HG03558 (cell line): ENCODE data around the gene QSOX1.

ENCODE experiments used
- ATAC-seq: cut with Tn5 transposase; IDR thresholded peaks from one replicate; pipeline ENCODE4 v1.9.1; 2021; ENCODE audit warnings: moderate number of reproducible peaks; ENCODE audit not compliant: unreplicated experiment; ENCODE audit errors: extremely low read depth

The QSOX1 gene

DNA sequence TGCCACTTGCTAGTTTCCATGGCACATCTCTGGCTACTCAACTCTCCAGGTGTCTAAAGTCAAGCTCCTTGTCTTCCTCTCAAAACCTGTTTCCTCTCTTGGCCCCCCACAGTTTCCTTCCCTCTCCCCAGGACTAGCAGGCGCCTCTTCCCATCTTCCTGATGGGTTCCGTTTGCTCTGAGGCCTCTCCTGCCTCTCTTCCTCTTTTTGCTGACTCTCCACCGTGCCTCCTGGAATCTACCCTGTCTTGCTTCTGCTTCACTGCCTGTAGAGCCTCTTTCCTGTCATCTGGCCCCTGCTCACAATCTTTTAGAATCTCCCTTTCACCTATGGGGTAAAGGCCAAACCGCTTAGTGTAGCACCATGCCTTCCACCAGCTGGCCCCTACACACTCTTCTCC is 53.6 kb downstream of the QSOX1 start:
- ATAC-seq, result no peak

DNA sequence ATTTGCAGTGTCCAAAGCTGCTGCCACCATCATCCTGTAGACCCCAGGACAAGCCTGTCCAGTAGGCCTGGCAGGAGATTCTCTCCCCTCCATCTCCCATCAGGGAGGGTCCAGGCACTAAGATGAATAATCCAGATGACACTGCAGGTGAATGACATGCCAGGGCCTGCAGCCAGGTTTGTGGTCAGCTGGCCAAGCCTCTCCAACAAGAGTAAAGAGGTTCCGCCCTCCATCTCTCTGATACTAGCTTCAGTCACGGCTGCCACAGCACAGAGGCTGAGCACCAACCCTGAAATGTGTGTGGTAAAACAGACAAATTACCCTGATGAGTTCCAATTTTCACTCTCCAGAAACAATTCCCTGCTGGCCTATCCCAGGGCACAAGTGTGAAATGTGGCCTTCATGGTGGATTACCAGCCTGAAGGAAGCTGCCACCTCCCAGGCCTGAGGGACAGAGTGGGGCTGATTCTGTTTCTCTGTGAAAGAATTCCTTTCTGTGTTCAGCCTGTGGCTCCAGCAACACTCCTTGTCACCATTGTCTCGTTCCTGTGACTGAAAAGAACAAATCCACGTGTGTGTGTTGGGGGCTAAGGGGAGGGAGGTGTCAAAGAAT is 55.4 kb downstream of the QSOX1 start:
- no peak for ATAC-seq

DNA sequence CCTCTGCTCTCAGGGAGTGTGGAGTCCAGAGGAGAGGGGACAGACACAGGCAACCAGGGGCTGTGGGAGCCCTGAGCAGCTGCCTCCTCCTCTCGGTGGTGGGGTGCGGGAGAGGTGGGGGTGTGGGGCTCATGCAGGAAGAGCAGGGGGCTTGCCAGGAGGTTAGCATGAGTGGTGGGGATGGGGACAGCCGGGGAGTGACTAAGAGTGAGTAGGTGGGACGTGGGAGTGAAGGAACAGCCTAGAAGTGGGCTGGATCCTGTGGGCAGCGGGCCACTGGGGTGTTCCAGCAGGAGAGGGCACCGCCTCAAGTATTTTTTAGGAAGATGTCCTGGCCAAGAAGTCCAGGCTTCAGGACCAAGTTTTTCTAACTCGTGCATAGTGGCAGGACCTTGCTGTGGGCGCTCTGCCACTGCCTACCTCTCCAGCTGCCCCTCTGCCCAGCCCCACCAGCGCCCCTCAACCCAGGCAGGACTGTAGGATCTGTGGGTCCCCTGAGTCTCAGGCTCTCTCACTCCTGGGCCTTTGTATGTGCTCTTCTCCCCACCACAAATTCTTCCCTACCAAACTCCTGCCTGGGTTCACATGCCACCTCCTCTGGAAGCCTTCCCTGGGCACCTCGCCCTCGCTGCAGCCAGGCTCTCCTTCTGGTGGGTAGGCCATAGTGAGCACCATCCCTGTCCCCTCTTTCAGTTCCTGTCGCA is 56.6 kb downstream of the QSOX1 start:
- ATAC-seq, result no peak

DNA sequence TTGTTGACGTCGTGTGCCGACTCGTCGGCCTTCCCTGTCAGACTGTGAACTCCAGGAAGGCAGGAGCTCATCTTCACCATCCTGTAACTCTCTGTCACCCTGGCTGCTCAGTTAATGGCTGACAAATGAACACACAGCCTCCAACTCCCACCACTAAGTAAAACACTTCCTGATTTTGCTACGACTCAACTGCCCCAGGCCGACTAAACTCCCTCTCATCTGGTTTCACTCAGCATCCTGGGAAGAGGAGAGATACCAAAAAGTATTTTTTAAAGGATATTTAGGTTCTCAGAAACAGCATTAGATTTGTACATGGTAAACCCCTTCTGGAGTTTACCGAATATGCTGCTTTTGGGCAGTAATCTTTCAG is 57.2 kb downstream of the QSOX1 start:
- no peak for ATAC-seq

DNA sequence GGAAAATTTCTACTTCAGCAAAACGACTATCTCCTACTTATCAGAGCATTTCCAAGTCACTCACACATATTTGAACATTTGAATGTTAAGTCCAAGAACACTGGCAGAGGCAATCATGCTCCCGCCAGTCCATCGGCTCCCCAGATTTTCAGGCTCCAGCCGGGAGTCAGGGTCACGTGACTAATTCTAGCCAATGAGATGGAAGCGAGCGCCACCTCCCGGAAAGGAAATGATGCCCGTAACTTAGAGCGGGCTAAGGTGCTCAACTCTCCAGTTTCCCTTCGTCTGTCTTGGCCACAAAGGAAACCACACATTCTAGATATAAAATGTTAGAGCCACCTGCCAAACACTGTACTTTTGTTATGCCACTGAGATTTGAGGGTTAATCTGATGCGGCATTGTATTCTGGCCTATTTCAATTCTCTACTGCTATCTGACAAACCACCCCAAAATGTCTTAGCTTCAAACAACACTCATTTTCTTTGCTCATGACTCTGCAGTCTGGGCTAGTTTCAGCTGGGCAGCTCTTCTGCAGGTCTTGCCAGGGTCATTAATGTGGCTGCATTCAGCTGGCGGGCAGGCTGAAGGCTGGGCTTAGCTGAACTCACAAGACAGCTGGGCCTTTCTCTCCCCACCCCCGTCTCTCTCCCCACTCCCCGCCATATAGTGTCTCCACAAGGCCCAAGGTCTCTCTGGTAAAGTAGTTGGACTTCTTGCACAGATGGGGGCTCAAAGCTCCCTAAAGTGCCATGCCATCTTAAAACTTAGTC is 58.9 kb downstream of the QSOX1 start:
- ATAC-seq, result no peak

DNA sequence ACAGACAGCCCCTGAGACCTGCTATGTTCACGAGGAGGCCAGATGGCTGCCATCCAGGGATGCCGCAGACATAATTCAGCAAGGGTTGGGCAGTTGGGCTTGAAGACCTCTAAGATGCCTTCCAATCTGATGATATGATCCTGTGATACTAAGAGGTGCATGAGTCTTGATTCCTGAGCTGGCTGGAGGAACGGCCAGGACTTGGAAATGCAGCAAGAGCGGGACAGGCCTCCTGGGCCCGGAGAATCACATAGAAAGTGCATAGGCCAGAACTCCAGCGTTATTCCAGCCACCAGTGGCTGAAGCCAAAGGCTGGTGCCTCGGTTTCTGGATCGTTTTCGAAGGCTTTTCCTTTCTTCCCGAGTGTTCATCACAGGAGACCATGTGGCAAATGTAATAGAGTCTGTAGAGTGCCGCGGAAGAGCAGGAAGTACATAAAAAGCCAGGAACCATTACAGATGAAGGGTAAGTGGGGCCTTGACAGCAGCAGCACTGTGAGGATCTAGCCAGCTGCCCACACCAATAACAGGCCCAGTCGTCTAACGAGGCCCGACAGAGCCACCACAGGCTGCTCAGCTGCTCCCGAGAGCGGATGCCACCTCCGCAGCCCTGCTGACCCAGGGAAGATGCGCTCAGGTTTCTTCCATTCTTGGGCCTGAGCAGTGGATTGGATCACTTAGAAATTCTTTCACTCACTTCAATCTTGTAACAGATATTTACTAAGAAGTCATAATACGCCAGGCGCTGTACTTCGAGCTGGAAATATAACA is 61.4 kb downstream of the QSOX1 start:
- ATAC-seq, result no peak

DNA sequence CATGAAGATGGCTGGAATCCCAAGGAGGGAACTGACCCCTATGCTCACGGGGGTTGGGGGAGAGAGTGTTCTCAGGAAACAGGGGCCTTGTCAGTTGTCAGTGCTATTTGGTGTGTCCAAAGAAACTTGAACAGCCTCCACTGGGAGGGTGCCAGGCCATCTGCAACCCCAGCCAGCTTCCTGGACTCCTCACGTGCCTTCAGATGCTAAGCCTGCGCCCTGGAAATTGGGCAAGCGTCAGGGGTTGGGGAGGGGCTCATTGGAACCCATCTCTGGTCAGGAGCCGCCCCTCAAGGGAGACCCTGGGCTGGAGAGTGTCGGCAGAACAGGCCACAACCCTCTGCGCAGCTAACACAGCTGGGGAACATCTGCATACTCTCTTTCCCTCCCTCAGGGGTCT is 62.3 kb downstream of the QSOX1 start:
- ATAC-seq, result no peak

DNA sequence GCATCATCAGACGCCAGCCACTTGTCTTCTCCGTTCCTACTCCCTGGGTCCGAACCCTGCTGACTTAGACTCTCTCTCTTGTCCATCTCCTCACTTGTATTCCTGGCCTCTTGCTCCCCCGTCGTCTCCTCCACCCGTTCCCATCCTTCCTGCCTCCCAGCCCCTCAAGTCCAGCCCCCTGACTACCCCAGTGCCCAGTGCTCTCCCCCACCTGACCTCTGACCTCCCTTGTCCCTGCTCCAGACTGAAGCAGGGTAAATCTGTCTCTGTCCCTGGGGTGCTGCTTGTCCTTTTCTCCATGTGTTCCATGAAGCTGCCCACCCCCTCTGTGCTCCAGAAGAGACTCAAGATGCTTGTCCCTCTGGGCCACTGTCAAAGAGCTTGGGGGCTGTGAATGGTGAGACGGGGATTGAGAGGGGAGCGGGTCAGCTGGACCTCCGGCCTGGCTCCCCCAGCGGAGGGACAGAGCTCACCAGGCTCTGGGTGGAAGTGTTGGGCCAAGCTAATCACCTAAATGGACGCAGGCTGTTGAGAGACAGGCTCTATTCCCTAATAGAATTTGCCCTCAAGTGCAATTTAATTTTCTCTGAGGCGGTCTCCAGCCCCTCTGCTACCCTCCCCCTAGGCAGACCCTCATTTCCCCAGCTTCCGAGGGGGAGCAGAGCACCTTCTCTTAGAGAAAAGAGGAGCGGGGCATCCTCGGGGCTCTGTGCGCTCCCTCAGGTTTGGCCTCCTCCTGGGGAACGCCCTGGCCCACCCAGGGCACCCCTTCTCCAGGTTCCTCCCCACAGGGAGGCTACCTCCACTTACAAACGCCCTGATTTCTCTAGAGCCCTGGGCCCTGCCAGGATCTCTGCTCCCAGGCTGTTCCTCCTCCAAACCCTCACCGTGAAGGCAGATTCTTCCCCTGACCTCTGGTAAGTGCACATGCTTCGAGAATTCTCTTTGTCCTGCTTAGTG is 64.4 kb downstream of the QSOX1 start:
- ATAC-seq, result no peak

DNA sequence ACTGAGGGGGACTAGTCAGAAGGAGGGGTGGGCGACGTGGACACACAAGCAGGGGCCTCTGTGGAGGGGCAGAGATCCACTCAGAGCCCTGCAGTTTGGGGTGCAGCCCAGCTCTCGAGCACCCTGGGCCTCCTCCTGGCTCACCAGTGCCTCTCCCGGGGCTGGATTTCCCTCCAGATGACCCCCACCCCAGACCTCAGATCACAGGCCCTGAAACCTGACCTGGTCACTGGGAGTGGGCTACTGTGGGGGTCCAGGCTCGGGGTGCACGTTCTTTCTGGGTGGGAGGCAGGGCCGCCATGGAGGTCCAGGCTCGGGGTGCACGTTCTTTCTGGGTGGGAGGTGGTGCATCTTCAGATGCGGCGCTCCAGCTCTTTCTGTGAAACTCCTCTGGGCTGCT is 65.1 kb downstream of the QSOX1 start:
- ATAC-seq, result no peak

DNA sequence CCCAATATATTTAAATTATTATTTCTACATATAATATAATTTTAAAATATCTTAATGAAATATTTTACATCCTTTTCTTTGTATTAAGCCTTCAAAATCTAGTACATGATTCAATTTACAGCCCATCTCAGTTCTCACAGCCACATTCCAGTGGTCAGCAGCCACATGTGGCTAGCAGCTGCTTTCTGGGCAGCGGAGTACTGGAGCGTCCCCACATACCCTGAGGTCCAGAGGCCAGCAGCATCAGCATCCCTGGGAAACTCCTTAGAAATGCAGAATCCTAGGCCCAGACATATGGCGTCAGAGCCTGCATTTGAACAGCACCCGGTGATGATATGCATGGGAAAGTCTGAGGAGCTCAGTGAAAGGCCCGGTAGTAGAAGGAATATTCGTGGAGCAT is 66.8 kb downstream of the QSOX1 start:
- no peak for ATAC-seq

DNA sequence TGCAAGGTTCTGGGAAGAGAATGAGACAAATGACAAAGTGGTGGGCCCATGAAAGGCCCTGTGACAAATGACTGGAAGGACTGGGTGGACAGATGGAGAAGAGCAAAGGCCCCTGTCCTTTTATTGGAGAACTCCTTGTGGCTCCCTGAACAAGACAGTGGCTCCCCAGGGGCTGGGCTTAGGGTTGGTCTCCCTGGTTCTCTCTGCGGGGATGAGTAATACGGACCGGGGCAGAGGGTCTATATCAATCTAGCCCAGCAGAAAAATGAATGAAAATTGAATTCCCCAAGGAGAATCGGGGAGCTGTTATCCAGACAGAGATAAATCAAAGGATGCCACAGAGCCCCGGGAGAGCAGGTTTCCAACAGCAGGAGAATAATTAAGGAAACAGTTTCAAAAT is 70.2 kb downstream of the QSOX1 start:
- no peak for ATAC-seq

DNA sequence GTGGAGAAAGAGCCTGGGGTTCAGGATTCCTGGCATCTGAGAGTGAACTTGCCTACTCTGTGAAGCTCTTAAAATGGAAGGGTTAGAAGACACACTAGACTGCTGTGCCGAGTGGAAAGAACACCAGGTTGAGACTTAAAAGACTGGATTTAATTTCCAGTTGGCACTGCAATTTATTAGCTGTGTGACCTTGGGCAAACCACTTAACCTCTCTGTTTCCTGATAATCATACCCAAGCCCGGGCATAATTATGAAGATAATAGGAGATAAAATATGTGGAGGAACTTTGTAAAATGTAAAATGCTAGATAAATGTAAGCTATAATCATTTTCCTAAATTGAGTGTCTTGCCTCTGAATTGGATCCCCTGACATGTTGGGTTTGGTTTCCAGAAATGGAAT is 70.7 kb downstream of the QSOX1 start:
- no peak for ATAC-seq

DNA sequence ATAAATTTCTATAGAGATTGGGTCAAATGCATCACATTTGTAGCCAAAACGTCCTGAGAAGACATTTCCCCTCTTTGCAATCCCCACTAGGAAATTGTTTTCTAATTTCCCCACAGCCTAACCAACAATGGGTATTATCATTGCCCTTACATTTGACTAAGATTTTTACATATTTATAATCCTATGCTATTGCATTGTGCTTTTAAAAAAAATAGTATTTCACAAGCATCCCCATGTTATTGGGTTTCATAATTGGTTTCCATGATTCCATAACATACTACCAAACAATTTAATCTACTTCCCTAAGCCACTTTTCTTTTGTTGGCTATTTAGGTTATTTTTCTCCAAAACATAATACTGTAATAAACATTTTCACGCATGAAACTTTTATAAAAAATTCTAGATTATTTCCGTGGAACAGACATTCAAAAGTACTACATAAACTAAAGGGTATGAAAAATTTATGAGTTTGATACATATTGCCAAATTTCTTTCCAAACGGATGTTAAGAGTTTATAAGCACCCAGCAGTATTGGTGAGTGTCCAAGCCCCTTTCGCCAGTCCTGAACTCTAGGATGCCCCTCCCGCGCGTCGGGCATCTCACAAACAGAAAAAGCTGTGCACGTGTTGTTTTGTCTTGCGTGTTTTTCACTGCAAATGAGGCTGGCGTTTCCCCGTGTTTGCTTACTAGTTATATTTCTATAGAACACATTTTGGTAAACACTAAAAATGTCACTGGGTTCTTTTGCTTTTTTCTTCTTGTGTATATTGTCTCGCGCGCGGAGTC is 73.4 kb downstream of the QSOX1 start:
- no peak for ATAC-seq

DNA sequence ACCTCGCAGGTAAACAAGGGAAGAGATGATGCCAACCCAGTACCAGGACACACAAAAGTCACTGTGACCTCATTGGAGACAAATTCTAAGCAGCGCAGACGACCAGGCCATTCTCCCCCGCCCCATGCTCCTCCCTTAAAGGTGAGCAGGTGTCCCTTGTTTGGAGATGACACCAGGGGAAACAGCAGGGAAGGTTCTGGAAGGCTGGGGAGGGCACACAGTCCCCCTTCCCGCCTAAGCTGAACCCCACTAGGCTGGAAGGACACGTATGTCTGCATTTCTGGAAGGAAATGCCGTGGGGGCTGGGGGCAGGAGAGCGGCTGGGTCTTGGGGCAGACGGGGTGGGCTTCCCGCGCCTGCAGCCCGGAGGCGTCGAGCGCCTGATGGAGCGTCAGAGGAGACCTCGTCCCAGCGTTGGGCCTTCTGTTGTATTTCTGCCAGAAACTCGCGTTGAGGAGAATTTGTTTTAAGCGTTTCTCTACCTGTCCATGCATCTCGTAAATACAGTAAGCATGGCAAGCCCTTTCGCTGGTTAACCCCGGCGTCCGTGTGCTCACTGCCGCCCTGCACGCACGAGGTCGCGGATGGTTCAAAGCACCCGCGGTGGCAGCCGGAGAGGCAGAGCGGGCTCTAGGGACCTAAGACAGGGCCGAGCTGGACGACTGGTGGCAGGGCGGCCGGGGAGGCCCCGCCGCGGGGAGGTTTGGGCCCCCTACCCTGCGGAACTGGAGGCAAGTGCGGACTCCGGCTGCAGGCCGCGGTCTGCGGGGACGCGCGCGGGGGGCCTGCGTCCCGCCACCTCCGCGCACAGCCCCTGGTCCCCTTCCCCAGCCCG is 74.2 kb downstream of the QSOX1 start:
- ATAC-seq, result no peak

DNA sequence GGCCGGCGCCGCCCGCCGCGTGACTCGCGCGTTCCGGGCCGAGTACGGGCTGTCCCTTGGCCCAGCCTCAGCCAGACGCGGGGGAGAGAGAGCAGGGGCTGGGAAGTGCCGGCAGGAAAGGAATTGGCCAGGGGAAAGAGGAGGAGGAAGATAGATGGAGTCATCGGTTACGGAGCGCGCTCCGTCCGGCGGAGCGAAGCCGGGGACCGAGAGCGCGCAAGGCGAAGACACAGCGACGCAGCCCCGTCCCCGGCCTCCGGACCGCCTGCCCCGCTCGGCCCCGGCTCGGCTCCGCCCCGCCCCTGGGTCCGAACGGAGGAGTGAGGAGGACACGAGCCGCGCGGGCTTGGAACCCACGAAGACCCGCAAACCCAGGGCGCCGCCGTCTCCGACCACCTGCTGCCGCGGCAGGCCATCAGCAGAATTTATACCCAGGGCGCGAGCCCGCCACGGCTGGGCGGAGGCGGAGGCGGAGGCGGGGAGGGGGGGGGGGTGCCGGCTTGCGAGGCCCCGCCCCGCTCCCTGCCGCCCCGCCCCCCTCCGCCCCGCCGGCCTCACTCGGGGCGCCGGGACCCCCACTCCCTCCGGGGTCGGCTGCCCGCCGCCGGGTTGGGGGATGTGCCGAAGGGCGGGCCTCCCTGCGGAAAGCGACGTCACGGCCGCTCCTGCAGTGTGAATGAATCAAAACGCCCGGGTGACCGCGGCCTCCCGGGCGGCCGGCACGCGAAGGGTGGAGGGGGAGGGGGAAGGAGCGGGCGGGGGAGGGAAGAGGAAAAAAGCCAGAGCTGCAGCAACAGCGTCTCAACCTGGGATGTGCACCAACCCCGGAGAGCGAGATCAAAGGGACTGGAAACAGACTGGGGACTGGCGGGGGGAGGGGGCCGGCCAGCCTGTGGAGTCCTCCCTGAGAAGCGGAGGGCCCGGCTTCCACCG is 75.1 kb downstream of the QSOX1 start, which contains the start of gene LHX4:
TSS of gene LHX4 (plus strand) at position 782 of the 933 bp plus-strand sequence. CDS start 266 bp downstream, outside the sequence.
- ATAC-seq, result no peak

DNA sequence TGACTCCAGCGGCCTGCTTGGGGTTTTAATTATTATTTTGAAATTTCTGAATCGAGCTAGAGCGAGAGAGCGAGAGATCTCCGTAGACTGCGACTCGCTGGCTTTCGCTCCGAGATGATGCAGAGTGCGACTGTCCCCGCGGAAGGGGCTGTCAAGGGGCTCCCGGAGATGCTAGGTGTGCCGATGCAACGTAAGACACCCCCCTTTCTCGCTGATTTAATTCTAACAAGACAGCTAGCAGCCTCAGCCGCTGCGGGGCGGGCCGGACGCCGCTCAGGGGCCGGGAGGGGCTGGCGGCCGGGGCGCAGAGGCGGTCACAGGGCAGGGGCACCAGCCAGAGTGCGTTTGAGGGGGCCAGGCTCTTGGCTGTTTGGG is 75.7 kb downstream of the QSOX1 start:
- ATAC-seq, result no peak
